ENCODE measurements around the gene ADGRG2. TPM values are rescaled to one million over a fixed set of nuclear protein-coding genes. Genes with fewer than 3 reads are reported as not detected.

The ADGRG2 gene
- polyA plus RNA-seq, 1 experiment, result 0.04 TPM

DNA sequence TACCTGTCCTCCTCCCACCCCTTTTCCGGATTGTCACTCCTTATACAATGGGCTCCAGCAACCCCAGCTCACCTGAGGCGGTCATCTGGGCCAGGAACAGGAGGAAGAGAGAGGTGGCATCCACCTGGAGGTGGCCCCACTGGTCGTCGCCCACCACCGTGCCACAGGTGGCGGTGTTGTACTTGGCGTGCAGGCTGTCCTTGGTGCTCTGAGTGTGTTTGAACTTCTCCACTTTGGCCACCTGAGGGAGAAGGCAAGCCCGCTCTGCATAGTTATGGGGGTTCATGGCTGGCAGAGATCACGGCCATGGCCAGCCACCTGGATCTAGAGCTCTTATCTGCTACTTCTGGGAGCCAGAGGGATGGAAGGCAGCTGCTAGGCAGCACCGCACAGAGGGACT lies 171.2 kb downstream of the ADGRG2 start:
- Histone ChIP-seq H3K27me3 (ENCODE audit: control insufficient read depth, insufficient read depth, low read length) (no peaks in the 10 kb centered on the region), H3K27ac (ENCODE audit: low read depth, low read length) (no peak overlapping the region), H3K4me3 (ENCODE audit: low read depth, low read length) (no peak overlapping the region), H3K9me3 (ENCODE audit: control insufficient read depth, insufficient read depth, low read length) (no peaks in the 10 kb centered on the region)
- TF ChIP-seq, protein P1, sequence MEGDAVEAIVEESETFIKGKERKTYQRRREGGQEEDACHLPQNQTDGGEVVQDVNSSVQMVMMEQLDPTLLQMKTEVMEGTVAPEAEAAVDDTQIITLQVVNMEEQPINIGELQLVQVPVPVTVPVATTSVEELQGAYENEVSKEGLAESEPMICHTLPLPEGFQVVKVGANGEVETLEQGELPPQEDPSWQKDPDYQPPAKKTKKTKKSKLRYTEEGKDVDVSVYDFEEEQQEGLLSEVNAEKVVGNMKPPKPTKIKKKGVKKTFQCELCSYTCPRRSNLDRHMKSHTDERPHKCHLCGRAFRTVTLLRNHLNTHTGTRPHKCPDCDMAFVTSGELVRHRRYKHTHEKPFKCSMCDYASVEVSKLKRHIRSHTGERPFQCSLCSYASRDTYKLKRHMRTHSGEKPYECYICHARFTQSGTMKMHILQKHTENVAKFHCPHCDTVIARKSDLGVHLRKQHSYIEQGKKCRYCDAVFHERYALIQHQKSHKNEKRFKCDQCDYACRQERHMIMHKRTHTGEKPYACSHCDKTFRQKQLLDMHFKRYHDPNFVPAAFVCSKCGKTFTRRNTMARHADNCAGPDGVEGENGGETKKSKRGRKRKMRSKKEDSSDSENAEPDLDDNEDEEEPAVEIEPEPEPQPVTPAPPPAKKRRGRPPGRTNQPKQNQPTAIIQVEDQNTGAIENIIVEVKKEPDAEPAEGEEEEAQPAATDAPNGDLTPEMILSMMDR (IDR thresholded peaks at IDR 0.05; ENCODE audit: low read depth, low read length), result no peak
- DNase-seq (ENCODE audit: low read depth, low spot score), result no peak
- ChIA-PET POLR2A (no interaction called here), CTCF (no interaction called here)

DNA sequence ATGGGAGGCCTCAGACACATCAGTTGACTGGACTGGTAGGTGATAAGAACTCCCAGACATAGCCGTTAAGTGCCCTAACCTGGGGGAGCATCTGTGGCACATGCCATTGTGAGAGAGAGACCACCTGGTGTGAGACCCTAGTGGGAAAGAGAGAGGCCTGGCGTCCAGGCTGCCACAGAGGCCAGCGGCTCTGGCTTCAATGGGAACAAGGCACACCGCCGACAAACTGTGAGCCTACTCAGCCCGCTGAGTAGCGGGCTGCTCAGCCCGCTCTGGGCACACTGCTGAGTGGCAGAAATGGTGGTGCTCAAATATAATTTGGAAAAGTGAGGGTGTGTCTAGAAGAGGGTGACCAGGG lies 172.3 kb downstream of the ADGRG2 start:
- no peak overlapping the region for H3K4me3 ChIP-seq (ENCODE audit: low read depth, low read length)
- ChIA-PET CTCF (interaction anchor here (1.0 kb wide), 2 partner anchors 11 to 384 kb away, joined by 6 to 7 read pairs; no protein-coding TSS in a partner anchor), POLR2A (no interaction called here)
- TF ChIP-seq, protein P1 (IDR thresholded peaks at IDR 0.05; ENCODE audit: low read depth, low read length), result no peak
- H3K9me3 ChIP-seq (ENCODE audit: control insufficient read depth, insufficient read depth, low read length), result no peaks in the 10 kb centered on the region
- DNase-seq (ENCODE audit: low read depth, low spot score), result no peak
- H3K27me3 ChIP-seq (ENCODE audit: control insufficient read depth, insufficient read depth, low read length), result no peaks in the 10 kb centered on the region
- H3K27ac ChIP-seq (ENCODE audit: low read depth, low read length), result no peak overlapping the region

DNA sequence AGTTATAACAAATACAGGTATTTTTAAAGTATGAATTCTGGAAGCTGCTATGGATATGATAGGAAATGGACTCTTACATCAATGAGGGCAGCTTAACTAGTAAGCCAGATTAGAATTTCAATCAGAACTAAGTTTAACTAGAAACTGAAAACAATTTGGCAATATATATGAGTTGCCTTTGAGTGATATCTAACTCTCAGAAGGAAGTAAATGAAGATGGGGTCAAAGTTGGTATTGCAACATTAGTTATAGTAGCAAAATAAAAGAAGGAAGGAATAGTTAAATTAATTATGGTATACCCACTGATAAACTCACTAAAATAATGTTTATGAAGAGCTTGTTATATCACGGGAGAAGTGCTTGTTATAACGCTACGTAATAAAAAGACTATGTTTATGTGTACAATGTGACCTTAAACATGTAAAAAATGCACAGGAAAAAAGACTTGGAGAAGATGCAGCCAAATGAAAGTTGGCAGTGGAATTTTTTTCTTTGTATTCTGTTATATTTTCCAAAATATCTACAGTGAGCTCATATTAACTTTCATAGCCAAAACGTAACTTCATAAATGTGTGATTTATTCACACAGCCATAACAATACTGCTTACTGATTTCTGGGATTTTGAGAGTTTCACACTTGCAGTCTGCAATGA lies 172.9 kb downstream of the ADGRG2 start:
- Histone ChIP-seq H3K27ac (ENCODE audit: low read depth, low read length) (no peak overlapping the region), H3K27me3 (ENCODE audit: control insufficient read depth, insufficient read depth, low read length) (no peaks in the 10 kb centered on the region), H3K4me3 (ENCODE audit: low read depth, low read length) (no peak overlapping the region), H3K9me3 (ENCODE audit: control insufficient read depth, insufficient read depth, low read length) (no peaks in the 10 kb centered on the region)
- ChIA-PET CTCF (interaction anchor here (1.0 kb wide), 2 partner anchors 12 to 385 kb away, joined by 6 to 7 read pairs; no protein-coding TSS in a partner anchor), POLR2A (no interaction called here)
- TF ChIP-seq, protein P1 (IDR thresholded peaks at IDR 0.05; ENCODE audit: low read depth, low read length), result no peak
- DNase-seq (ENCODE audit: low read depth, low spot score), result no peak

DNA sequence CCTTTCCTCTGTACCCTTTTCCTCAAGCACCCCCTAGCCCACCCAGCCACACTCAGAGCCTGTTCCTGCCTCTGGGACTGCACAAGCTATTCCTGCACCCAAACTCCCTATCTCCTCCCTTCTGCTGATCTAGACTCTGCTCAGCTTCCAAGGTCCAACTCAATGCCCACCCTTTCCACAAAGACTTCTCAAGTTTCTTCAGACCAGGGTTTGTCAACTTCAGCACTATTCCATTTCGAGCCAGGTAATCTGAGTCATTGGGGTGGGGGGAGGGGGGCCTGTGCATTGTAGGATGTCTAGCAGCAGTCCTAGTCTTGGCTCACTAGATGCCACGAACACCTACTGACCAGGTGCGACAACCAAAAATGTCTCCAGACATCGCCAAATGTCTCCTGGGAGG lies 175.7 kb downstream of the ADGRG2 start:
- DNase-seq (ENCODE audit: low read depth, low spot score), result no peak
- H3K27me3 ChIP-seq (ENCODE audit: control insufficient read depth, insufficient read depth, low read length), result no peaks in the 10 kb centered on the region

DNA sequence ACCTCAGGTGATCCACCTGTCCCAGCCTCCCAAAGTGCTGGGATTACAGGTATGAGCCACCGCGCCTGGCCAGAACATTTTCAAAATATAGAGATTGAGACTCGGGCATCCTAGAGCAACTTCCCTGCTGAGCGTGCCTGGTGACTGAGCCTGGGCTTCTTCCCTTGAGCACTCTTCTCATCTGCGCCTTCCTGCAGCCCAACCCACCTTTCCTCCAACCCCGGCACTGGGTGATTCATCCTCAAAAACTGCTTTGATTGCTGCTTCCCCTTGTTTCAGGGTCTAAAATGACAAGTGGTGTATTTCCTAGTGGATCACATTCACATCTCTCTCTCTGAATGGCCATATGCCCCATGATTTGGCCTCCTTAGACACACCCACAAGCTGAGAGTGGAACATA lies 176.1 kb downstream of the ADGRG2 start:
- POLR2A ChIA-PET, result no interaction called here
- DNase-seq (ENCODE audit: low read depth, low spot score), result no peak

More for the DNA sequence above, 175.7 kb downstream of the ADGRG2 start:
- ChIA-PET POLR2A (no interaction called here), CTCF (no interaction called here)
- Histone ChIP-seq H3K9me3 (ENCODE audit: control insufficient read depth, insufficient read depth, low read length) (no peaks in the 10 kb centered on the region), H3K4me3 (ENCODE audit: low read depth, low read length) (no peak overlapping the region), H3K27ac (ENCODE audit: low read depth, low read length) (no peak overlapping the region)
- TF ChIP-seq, protein P1 (IDR thresholded peaks at IDR 0.05; ENCODE audit: low read depth, low read length), result no peak

More for the DNA sequence above, 176.1 kb downstream of the ADGRG2 start:
- TF ChIP-seq, protein P1 (IDR thresholded peaks at IDR 0.05; ENCODE audit: low read depth, low read length), result no peak
- Histone ChIP-seq H3K9me3 (ENCODE audit: control insufficient read depth, insufficient read depth, low read length) (no peaks in the 10 kb centered on the region), H3K27me3 (ENCODE audit: control insufficient read depth, insufficient read depth, low read length) (no peaks in the 10 kb centered on the region), H3K27ac (ENCODE audit: low read depth, low read length) (no peak overlapping the region), H3K4me3 (ENCODE audit: low read depth, low read length) (no peak overlapping the region)
- CTCF ChIA-PET, result no interaction called here
